ENCODE measurements around the gene TSC2. TPM values are rescaled to one million over a fixed set of nuclear protein-coding genes. Genes with fewer than 3 reads are reported as not detected.

Gene TSC2
- polyA plus RNA-seq, 1 donor = 85.9 TPM

GRCh38 chr16:2003231-2003826 lies 44.5 kb upstream of the TSC2 start:
- peaks cover 31% of the 10 kb centered on the region for H3K4me1 ChIP-seq (ENCODE audit: control insufficient read depth, insufficient read depth, low read length)
- no peaks in the 10 kb centered on the region for H3K27me3 ChIP-seq (ENCODE audit: control insufficient read depth, insufficient read depth, low read length)
- DNase-seq = no peak
- H3K9me3 ChIP-seq (ENCODE audit: control insufficient read depth, low read depth, low read length) = no peaks in the 10 kb centered on the region
- H3K36me3 ChIP-seq (ENCODE audit: control insufficient read depth, insufficient read depth, low read length) = peaks cover 68% of the 10 kb centered on the region
- WGBS (ENCODE audit: insufficient coverage, low lambda C conversion rate) = no CpG with 5 or more reads among the region's 8 CpGs
- H3K4me3 ChIP-seq (ENCODE audit: low read length) = no peak overlapping the region
- H3K27ac ChIP-seq (ENCODE audit: low read length) = no peak overlapping the region

DNA sequence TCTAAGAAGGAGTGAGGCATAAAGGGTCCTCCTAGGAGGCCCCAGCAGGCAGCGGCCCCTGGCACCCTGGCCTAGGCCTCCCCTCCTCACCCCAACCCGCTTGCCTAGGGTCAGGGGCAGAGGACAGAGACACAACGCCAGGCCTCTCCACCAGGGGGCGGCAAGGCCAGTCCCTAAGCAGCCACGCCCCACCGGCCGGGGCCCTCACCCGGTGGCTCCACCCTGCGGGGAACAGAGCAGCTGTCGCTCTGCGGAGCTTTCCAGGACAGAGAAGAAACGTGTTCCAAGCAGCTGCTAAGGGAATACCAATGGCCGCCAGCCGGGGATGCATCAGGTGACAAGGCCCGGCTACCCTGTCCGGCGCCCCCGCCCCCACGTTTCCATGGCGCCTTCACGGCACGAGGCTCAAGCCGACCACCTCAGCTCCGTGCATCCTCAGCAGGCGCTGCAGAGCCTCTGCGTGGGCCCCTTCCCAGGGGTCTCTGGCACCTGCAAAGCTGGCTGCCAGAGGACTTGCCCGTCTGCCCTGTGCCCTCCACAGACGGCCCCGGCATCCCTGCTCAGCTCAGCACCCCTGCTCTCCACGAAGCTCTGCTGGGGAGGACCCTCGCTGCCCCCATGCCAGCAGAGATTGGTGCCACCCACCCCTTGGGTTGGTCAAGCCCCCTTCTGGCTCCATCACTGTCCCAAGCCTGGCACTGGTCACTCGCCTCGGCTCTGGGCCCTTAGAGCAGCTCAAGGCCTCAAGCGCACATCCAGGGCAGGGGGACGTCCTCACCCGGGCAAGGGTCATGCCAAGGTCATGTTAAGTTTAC lies 43.8 kb upstream of the TSC2 start:
- Histone ChIP-seq H3K4me3 (ENCODE audit: low read length) (peak overlapping the region; percentile 17), H3K4me1 (ENCODE audit: control insufficient read depth, insufficient read depth, low read length) (peaks cover 36% of the 10 kb centered on the region), H3K27ac (ENCODE audit: low read length) (peak overlapping the region; percentile 39), H3K27me3 (ENCODE audit: control insufficient read depth, insufficient read depth, low read length) (no peaks in the 10 kb centered on the region), H3K36me3 (ENCODE audit: control insufficient read depth, insufficient read depth, low read length) (peaks cover 61% of the 10 kb centered on the region), H3K9me3 (ENCODE audit: control insufficient read depth, low read depth, low read length) (no peaks in the 10 kb centered on the region)
- no CpG with 5 or more reads among the region's 36 CpGs for WGBS (ENCODE audit: insufficient coverage, low lambda C conversion rate)
- DNase-seq = peak; percentile 85 to 86

- Histone ChIP-seq H3K9me3 (ENCODE audit: control insufficient read depth, low read depth, low read length) (no peaks in the 10 kb centered on the region), H3K27ac (ENCODE audit: low read length) (no peak overlapping the region), H3K27me3 (ENCODE audit: control insufficient read depth, insufficient read depth, low read length) (no peaks in the 10 kb centered on the region), H3K4me1 (ENCODE audit: control insufficient read depth, insufficient read depth, low read length) (peaks cover 36% of the 10 kb centered on the region), H3K36me3 (ENCODE audit: control insufficient read depth, insufficient read depth, low read length) (peaks cover 52% of the 10 kb centered on the region), H3K4me3 (ENCODE audit: low read length) (no peak overlapping the region)
- no peak for DNase-seq
- WGBS (ENCODE audit: insufficient coverage, low lambda C conversion rate) = no CpG with 5 or more reads among the region's 34 CpGs
Observed at GRCh38 chr16:2004795-2005517, 42.8 kb upstream of the TSC2 start.

DNA sequence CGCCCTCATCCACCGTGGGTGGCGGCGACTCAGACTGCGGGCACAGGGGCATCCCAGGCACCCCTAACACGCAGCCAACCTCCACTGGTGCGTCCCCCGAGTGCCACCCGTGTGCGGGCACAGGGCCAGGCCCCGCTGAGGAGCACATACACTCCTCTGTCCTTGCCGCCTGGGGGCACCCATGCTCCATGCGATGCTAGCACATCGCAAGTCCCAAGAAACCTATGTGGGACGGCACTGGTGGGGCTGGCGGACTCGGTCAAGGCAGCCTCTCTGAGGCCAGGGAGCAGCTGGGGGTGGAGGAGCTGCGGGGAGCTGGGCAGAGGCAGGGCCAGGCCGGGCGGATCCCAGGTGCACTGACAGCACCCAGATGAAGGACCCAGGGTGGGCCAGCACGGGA lies 42.1 kb upstream of the TSC2 start:
- WGBS (ENCODE audit: insufficient coverage, low lambda C conversion rate) = no CpG with 5 or more reads among the region's 21 CpGs
- no peak overlapping the region for H3K27ac ChIP-seq (ENCODE audit: low read length)
- peaks cover 43% of the 10 kb centered on the region for H3K4me1 ChIP-seq (ENCODE audit: control insufficient read depth, insufficient read depth, low read length)
- DNase-seq = no peak
- no peaks in the 10 kb centered on the region for H3K27me3 ChIP-seq (ENCODE audit: control insufficient read depth, insufficient read depth, low read length)
- H3K36me3 ChIP-seq (ENCODE audit: control insufficient read depth, insufficient read depth, low read length) = peaks cover 45% of the 10 kb centered on the region
- H3K4me3 ChIP-seq (ENCODE audit: low read length) = no peak overlapping the region
- H3K9me3 ChIP-seq (ENCODE audit: control insufficient read depth, low read depth, low read length) = no peaks in the 10 kb centered on the region

DNA sequence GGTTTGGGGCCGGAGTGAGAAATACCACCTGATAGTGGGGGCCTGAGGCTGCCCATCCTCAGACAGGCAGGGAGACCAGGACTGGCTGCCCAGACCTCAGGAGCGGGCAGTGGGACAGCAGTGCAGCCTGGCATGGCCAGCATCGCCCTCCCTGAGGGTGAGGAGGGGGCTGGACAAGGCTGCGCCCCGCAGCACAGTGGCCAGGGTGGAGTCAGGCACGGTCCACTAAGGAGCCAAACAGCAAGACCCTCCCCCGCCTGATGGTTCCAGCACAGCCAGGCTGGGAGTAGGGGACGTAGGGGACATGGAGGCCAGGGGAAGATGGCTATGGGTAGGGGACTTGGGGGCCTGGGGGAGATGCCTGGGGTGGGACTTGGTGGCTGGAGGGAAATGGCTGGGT lies 41.5 kb upstream of the TSC2 start:
- WGBS (ENCODE audit: insufficient coverage, low lambda C conversion rate) = no CpG with 5 or more reads among the region's 8 CpGs
- H3K27ac ChIP-seq (ENCODE audit: low read length) = no peak overlapping the region
- H3K4me1 ChIP-seq (ENCODE audit: control insufficient read depth, insufficient read depth, low read length) = peaks cover 43% of the 10 kb centered on the region
- no peak for DNase-seq
- no peaks in the 10 kb centered on the region for H3K9me3 ChIP-seq (ENCODE audit: control insufficient read depth, low read depth, low read length)
- H3K36me3 ChIP-seq (ENCODE audit: control insufficient read depth, insufficient read depth, low read length) = peaks cover 39% of the 10 kb centered on the region
- H3K27me3 ChIP-seq (ENCODE audit: control insufficient read depth, insufficient read depth, low read length) = no peaks in the 10 kb centered on the region
- H3K4me3 ChIP-seq (ENCODE audit: low read length) = no peak overlapping the region

GRCh38 chr16:2007081-2007836 lies 40.5 kb upstream of the TSC2 start:
- no peak for DNase-seq
- no CpG with 5 or more reads among the region's 16 CpGs for WGBS (ENCODE audit: insufficient coverage, low lambda C conversion rate)
- Histone ChIP-seq H3K9me3 (ENCODE audit: control insufficient read depth, low read depth, low read length) (no peaks in the 10 kb centered on the region), H3K36me3 (ENCODE audit: control insufficient read depth, insufficient read depth, low read length) (peaks cover 29% of the 10 kb centered on the region), H3K27ac (ENCODE audit: low read length) (peak overlapping the region; percentile 45), H3K4me1 (ENCODE audit: control insufficient read depth, insufficient read depth, low read length) (peaks cover 43% of the 10 kb centered on the region), H3K27me3 (ENCODE audit: control insufficient read depth, insufficient read depth, low read length) (no peaks in the 10 kb centered on the region), H3K4me3 (ENCODE audit: low read length) (peak overlapping the region; percentile 71)

DNA sequence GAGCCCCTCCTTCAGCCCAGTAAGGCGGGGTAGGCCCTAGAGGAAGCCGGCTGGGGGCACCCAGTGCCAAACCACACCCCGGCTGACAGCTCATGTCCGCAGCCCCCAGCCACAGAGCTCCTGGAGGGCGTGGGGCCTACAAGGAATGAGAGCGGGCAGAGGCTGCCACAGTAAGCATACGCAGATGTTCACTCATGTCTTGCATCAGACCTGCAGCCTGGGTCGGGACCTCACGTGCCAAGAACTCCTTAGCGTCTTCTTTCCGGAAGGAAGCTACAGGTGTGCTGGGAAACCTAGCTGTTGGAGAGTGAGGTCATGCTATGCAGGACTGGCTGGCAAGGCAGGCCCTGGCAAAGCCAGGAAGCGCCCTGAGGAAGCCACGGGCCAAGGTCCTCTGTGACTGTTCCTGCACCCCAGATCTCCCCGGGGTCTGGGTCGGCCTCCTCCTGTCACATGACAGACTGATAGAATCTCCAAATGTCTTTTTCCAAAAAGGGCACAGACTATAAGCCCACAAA lies 39.7 kb upstream of the TSC2 start:
- Histone ChIP-seq H3K4me3 (ENCODE audit: low read length) (peak overlapping the region; percentile 71), H3K36me3 (ENCODE audit: control insufficient read depth, insufficient read depth, low read length) (peaks cover 21% of the 10 kb centered on the region), H3K27me3 (ENCODE audit: control insufficient read depth, insufficient read depth, low read length) (no peaks in the 10 kb centered on the region), H3K4me1 (ENCODE audit: control insufficient read depth, insufficient read depth, low read length) (peaks cover 43% of the 10 kb centered on the region), H3K9me3 (ENCODE audit: control insufficient read depth, low read depth, low read length) (no peaks in the 10 kb centered on the region), H3K27ac (ENCODE audit: low read length) (peak overlapping the region; percentile 45)
- WGBS (ENCODE audit: insufficient coverage, low lambda C conversion rate) = no CpG with 5 or more reads among the region's 15 CpGs
- peak; percentile 51 to 53 for DNase-seq

DNA sequence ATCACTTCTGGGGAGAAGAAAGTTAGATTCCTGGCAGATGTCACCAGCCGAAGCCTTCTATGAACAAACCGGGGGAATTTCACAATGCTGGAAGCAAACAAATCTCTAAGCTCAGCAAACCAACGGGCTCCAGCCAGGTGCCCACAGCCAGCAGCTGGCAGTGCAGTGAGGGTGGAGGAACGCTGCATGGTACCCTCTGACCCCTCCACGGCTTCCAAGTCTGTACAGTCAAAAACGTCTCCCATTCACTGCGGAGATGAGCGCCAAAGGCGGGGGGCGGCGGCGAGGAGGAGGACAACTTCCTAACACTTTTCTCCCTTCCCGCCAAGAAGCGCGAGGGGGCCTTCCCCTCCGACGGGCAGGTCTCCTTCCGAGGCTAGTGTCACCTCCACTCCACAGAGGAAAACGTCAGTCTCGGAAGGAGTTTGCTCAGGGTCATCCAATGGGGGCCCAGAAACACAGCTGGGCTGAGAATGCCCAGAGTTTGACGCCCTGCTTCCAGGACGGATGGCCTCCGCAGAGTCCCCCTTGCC lies 39.1 kb upstream of the TSC2 start:
- H3K36me3 ChIP-seq (ENCODE audit: control insufficient read depth, insufficient read depth, low read length) = peaks cover 15% of the 10 kb centered on the region
- H3K4me3 ChIP-seq (ENCODE audit: low read length) = peak overlapping the region; percentile 71
- no peaks in the 10 kb centered on the region for H3K27me3 ChIP-seq (ENCODE audit: control insufficient read depth, insufficient read depth, low read length)
- H3K27ac ChIP-seq (ENCODE audit: low read length) = peak overlapping the region; percentile 45
- H3K9me3 ChIP-seq (ENCODE audit: control insufficient read depth, low read depth, low read length) = no peaks in the 10 kb centered on the region
- WGBS (ENCODE audit: insufficient coverage, low lambda C conversion rate) = no CpG with 5 or more reads among the region's 23 CpGs
- peaks cover 40% of the 10 kb centered on the region for H3K4me1 ChIP-seq (ENCODE audit: control insufficient read depth, insufficient read depth, low read length)
- peak in 1 of 2 donors; percentile 42 for DNase-seq

GRCh38 chr16:2009164-2009711 lies 38.5 kb upstream of the TSC2 start:
- H3K27ac ChIP-seq (ENCODE audit: low read length) = peak overlapping the region; percentile 45
- no peaks in the 10 kb centered on the region for H3K9me3 ChIP-seq (ENCODE audit: control insufficient read depth, low read depth, low read length)
- peaks cover 15% of the 10 kb centered on the region for H3K36me3 ChIP-seq (ENCODE audit: control insufficient read depth, insufficient read depth, low read length)
- peak overlapping the region; percentile 71 for H3K4me3 ChIP-seq (ENCODE audit: low read length)
- peaks cover 35% of the 10 kb centered on the region for H3K4me1 ChIP-seq (ENCODE audit: control insufficient read depth, insufficient read depth, low read length)
- no peaks in the 10 kb centered on the region for H3K27me3 ChIP-seq (ENCODE audit: control insufficient read depth, insufficient read depth, low read length)
- WGBS (ENCODE audit: insufficient coverage, low lambda C conversion rate) = no CpG with 5 or more reads among the region's 55 CpGs
- DNase-seq = peak in 1 of 2 donors; percentile 67

Data from large intestine (tissue), 3 donors.